Fibroblast of mammary gland (primary cell): ENCODE data around the gene FHIT.
A peak's percentile ranks its signal among the peaks of the same experiment; 100 is the strongest.

ENCODE experiments used
- DNase-seq: peaks from one replicate; pipeline ENCODE4 v3.0.0-alpha.2; 2010; ENCODE audit warnings: low read depth
- H3K4me3 ChIP-seq: 2 replicates; pipeline ENCODE4 v1.5.1; 2011; ENCODE audit warnings: low read depth, mild to moderate bottlenecking, low read length, moderate library complexity; ENCODE audit not compliant: control insufficient read depth
- TF ChIP-seq, protein P1 (sequence below): conservative IDR thresholded peaks from 2 replicates; pipeline ENCODE4 v1.5.1; 2011; ENCODE audit warnings: low read depth, low read length, inconsistent platforms; ENCODE audit not compliant: control insufficient read depth, insufficient read depth

FHIT gene

GRCh38 chr3:61251174-61251972 is at the start of gene FHIT:
Gene FHIT, minus strand, starts transcription at chr3:61251452.
- H3K4me3 ChIP-seq, result peak within 1 kb of the TSS; percentile 72
- TF ChIP-seq, protein P1, sequence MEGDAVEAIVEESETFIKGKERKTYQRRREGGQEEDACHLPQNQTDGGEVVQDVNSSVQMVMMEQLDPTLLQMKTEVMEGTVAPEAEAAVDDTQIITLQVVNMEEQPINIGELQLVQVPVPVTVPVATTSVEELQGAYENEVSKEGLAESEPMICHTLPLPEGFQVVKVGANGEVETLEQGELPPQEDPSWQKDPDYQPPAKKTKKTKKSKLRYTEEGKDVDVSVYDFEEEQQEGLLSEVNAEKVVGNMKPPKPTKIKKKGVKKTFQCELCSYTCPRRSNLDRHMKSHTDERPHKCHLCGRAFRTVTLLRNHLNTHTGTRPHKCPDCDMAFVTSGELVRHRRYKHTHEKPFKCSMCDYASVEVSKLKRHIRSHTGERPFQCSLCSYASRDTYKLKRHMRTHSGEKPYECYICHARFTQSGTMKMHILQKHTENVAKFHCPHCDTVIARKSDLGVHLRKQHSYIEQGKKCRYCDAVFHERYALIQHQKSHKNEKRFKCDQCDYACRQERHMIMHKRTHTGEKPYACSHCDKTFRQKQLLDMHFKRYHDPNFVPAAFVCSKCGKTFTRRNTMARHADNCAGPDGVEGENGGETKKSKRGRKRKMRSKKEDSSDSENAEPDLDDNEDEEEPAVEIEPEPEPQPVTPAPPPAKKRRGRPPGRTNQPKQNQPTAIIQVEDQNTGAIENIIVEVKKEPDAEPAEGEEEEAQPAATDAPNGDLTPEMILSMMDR, result no peak
- DNase-seq, result peak; percentile 92

- DNase-seq, result no peak
- no peak overlapping the region for H3K4me3 ChIP-seq
- TF ChIP-seq, protein P1, result no peak
Measured at GRCh38 chr3:61300786-61301185, 49.5 kb upstream of the FHIT start.

GRCh38 chr3:61300006-61300380 is 48.7 kb upstream of the FHIT start:
- no peak overlapping the region for H3K4me3 ChIP-seq
- TF ChIP-seq, protein P1, result no peak
- DNase-seq, result no peak

DNA sequence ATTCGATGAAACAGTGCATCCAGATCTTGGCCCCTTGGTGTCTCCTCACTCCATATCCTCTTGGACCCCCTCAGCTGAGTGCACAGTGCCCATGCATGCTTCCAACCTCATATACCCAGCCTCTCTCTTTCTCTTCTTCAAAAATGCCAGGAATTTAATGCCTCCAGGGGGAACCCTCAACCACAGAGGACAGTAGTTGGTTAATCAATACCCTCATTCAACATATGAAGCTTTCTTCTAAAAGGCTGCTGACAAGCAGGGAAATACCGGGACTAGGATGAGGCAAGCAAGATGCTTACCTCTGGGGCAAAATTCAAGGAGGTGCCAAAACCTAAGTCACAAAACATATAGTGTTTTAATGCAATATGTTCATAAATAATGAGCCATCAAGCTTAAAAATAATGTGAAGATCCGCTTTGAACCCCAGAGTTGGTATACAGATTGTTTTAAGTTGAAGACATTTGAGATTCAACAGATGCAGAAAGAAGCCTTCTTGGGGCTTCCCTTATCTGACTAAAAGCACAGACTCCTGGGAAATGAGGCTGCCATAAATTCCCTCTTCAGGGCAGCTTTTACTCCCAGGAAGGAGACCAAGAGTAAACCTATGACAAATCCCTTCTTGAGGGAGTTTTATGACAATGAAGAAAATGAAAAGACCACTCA is 48.2 kb upstream of the FHIT start:
- H3K4me3 ChIP-seq, result no peak overlapping the region
- no peak for DNase-seq
- TF ChIP-seq, protein P1, result no peak

DNA sequence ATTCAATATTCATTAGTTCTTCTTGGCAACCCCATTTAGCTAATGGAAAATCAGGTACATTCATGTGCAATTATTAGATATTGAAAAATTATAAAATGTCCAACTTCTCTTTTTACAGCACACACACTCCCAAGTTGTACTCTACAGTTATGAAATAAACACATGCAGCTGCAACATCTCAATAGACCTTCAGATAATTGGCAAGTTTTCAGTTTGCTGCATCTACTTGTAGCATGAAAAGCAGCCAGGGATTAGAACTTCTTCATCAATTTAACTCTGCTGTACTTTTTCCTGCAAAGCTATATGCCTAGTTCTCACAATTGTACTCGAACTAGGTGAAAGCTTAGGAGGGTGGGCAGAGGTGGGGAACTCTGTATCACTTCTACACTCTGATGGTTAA is 46.6 kb upstream of the FHIT start:
- no peak for DNase-seq
- H3K4me3 ChIP-seq, result no peak overlapping the region
- TF ChIP-seq, protein P1, result no peak

DNA sequence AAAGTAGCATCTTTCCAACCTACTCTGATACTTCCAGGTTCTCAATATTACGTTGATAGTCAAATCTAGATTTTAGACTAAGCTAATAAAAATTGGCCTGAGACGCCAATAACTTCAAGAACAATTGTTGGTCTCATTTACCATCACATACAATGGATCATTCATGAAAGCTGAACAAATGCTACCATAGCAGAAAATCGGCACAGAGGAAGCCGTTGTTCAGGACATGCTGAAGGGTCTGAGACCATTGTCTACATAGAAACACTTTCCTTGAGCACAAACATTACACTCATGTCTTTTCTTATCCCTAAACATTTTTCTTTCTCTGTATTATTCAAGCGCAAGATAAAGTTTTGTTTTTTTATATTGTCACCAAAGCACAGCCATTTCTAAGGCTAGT is 37.2 kb upstream of the FHIT start:
- H3K4me3 ChIP-seq, result no peak overlapping the region
- TF ChIP-seq, protein P1, result no peak
- no peak for DNase-seq
